ENCODE measurements around the gene TAF3.
A peak's percentile ranks its signal among the peaks of the same experiment; 100 is the strongest.

The TAF3 gene

GRCh38 chr10:8053446-8054243, 235.3 kb downstream of the TAF3 start (continued):
- TF ChIP-seq TSHZ1 (tag by site-specific recombination; IDR thresholded peaks at IDR 0.05; ENCODE audit: borderline replicate concordance): peak; percentile 55; the same call in 1 of the 2 replicates
- TF ChIP-seq RBAK (tag by site-specific recombination; IDR thresholded peaks at IDR 0.05): no peak
- 0 out of 2 replicates have a peak, but pooled peaks have one; percentile 7 for TF ChIP-seq BCL11A (tag by site-specific recombination; IDR thresholded peaks at IDR 0.05; ENCODE audit: low read depth)
- TF ChIP-seq PRDM1 (tag by site-specific recombination; IDR thresholded peaks at IDR 0.05): peak; percentile 35; the same call in 1 of the 2 replicates
- no peak for TF ChIP-seq KLF7 (tag by site-specific recombination; IDR thresholded peaks at IDR 0.05; ENCODE audit: borderline replicate concordance)
- 0 out of 2 replicates have a peak, but pooled peaks have one; percentile 24 for TF ChIP-seq ZNF513 (tag by site-specific recombination; IDR thresholded peaks at IDR 0.05)
- TF ChIP-seq SP3 (tag by site-specific recombination; IDR thresholded peaks at IDR 0.05): peak; percentile 64
- no peak for TF ChIP-seq ZNF18 (tag by site-specific recombination; IDR thresholded peaks at IDR 0.05)
- no peak for TF ChIP-seq ZNF16 (tag by site-specific recombination; IDR thresholded peaks at IDR 0.05; ENCODE audit: low read depth)
- 0 out of 2 replicates have a peak, but pooled peaks have one; percentile 46 for TF ChIP-seq ZSCAN16 (tag by site-specific recombination; IDR thresholded peaks at IDR 0.05)
- TF ChIP-seq ZSCAN5A (tag by site-specific recombination; IDR thresholded peaks at IDR 0.05): peak; percentile 39; the same call in 1 of the 2 replicates
- peak; percentile 20; the same call in 1 of the 2 replicates for TF ChIP-seq FEZF1 (tag by site-specific recombination; IDR thresholded peaks at IDR 0.05)
- no peak for TF ChIP-seq ZNF707 (tag by site-specific recombination; IDR thresholded peaks at IDR 0.05)
- no peak; the same call in 1 of the 2 replicates for TF ChIP-seq KLF16 (tag by site-specific recombination; IDR thresholded peaks at IDR 0.05)
- TF ChIP-seq ZNF645 (tag by site-specific recombination; IDR thresholded peaks at IDR 0.05): no peak
- TF ChIP-seq ZNF529 (tag by site-specific recombination; IDR thresholded peaks at IDR 0.05; ENCODE audit: insufficient replicate concordance): peak; percentile 5
- no peak for TF ChIP-seq ZBTB1 (tag by site-specific recombination; IDR thresholded peaks at IDR 0.05)
- TF ChIP-seq ZNF112 (tag by site-specific recombination; IDR thresholded peaks at IDR 0.05): no peak
- TF ChIP-seq YY1 (tag by site-specific recombination; IDR thresholded peaks at IDR 0.05): no peak
- peak; percentile 79 for TF ChIP-seq ZEB2 (tag by site-specific recombination; IDR thresholded peaks at IDR 0.05)
- no peak for TF ChIP-seq PRDM2 (tag by site-specific recombination; IDR thresholded peaks at IDR 0.05; ENCODE audit: borderline replicate concordance)
- TF ChIP-seq GLIS2 (tag by site-specific recombination; IDR thresholded peaks at IDR 0.05): peak; percentile 32; the same call in 1 of the 2 replicates
- TF ChIP-seq ZNF24 (tag by site-specific recombination; IDR thresholded peaks at IDR 0.05): peak; percentile 78

Measured in HEK293 (cell line).